ENCODE data around the gene TMEM119. TPM values are rescaled to one million over a fixed set of nuclear protein-coding genes. Genes with fewer than 3 reads are reported as not detected.

The TMEM119 gene
- total and polyA plus RNA-seq, 10 of the 15 experiments (the other 5 are each of a cell fraction or from before 2014, with no cell fraction given) = 0.11 to 0.44 (median 0.19) TPM; not detected in 5

- TF ChIP-seq ESRRA (IDR thresholded peaks at IDR 0.05; ENCODE audit: low read length) (peak; percentile 96), MEF2B (IDR thresholded peaks at IDR 0.05; ENCODE audit: partially characterized antibody, poor library complexity, severe bottlenecking) (peak; percentile 79), IKZF2 (IDR thresholded peaks at IDR 0.05) (peak; percentile 94), GATAD2B (conservative IDR thresholded peaks at IDR 0.05; ENCODE audit: low read depth) (0 out of 2 replicates have a peak, but pooled peaks have one; percentile 61), SRF (IDR thresholded peaks at IDR 0.05; ENCODE audit: low read depth in 2 of 2, low read length in 2 of 2) (no peak), GABPA (IDR thresholded peaks at IDR 0.05; ENCODE audit: low read depth) (0 out of 2 replicates have a peak, but pooled peaks have one; percentile 25), TCF7 (IDR thresholded peaks at IDR 0.05; ENCODE audit: borderline replicate concordance) (peak; percentile 35; the same call in 1 of the 2 replicates), NFXL1 (IDR thresholded peaks at IDR 0.05; ENCODE audit: borderline replicate concordance) (no peak), KAT2A (conservative IDR thresholded peaks at IDR 0.05; ENCODE audit: control insufficient read depth, low read depth, low read length) (no peak), YBX1 (IDR thresholded peaks at IDR 0.05) (no peak), CTCF (IDR thresholded peaks at IDR 0.05 in 2 of 3, conservative IDR thresholded peaks at IDR 0.05 in 1 of 3; ENCODE audit: control insufficient read depth in 2 of 3, extremely low read depth in 1 of 3, insufficient read depth in 1 of 3, low read depth in 3 of 3, low read length in 3 of 3) (no peak), ZZZ3 (IDR thresholded peaks at IDR 0.05; ENCODE audit: control insufficient read depth, insufficient read length, low read depth) (no peak), BHLHE40 (IDR thresholded peaks at IDR 0.05; ENCODE audit: borderline replicate concordance in 1 of 2, low read depth in 2 of 2, low read length in 1 of 2) (peak; percentile 91 to 95), BACH1 (IDR thresholded peaks at IDR 0.05; ENCODE audit: borderline replicate concordance) (peak; percentile 76), STAT1 (conservative IDR thresholded peaks at IDR 0.05) (no peak), BCL11A (IDR thresholded peaks at IDR 0.05; ENCODE audit: low read depth, low read length) (peak; percentile 95), ZSCAN29 (IDR thresholded peaks at IDR 0.05) (no peak), POLR2A (IDR thresholded peaks at IDR 0.05; ENCODE audit: low read depth, low read length) (peak; percentile 69; the same call in 1 of the 2 replicates), RAD21 (IDR thresholded peaks at IDR 0.05; ENCODE audit: insufficient read depth, low read depth, low read length) (peak; percentile 7; the same call in 1 of the 2 replicates), ZNF384 (IDR thresholded peaks at IDR 0.05; ENCODE audit: borderline replicate concordance, low read depth, low read length) (no peak)
- TF ChIP-seq, protein P1, sequence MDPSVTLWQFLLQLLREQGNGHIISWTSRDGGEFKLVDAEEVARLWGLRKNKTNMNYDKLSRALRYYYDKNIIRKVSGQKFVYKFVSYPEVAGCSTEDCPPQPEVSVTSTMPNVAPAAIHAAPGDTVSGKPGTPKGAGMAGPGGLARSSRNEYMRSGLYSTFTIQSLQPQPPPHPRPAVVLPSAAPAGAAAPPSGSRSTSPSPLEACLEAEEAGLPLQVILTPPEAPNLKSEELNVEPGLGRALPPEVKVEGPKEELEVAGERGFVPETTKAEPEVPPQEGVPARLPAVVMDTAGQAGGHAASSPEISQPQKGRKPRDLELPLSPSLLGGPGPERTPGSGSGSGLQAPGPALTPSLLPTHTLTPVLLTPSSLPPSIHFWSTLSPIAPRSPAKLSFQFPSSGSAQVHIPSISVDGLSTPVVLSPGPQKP (IDR thresholded peaks at IDR 0.05; ENCODE audit: low read depth, low read length) = no peak
- TF ChIP-seq, protein P2, sequence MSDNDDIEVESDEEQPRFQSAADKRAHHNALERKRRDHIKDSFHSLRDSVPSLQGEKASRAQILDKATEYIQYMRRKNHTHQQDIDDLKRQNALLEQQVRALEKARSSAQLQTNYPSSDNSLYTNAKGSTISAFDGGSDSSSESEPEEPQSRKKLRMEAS (IDR thresholded peaks at IDR 0.05; ENCODE audit: low read depth, low read length) = no peak
- TF ChIP-seq, protein P3, sequence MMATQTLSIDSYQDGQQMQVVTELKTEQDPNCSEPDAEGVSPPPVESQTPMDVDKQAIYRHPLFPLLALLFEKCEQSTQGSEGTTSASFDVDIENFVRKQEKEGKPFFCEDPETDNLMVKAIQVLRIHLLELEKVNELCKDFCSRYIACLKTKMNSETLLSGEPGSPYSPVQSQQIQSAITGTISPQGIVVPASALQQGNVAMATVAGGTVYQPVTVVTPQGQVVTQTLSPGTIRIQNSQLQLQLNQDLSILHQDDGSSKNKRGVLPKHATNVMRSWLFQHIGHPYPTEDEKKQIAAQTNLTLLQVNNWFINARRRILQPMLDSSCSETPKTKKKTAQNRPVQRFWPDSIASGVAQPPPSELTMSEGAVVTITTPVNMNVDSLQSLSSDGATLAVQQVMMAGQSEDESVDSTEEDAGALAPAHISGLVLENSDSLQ (IDR thresholded peaks at IDR 0.05) = no peak
Observed at GRCh38 chr12:108616941-108617858, 19.3 kb upstream of the TMEM119 start (continued).

Data from GM12878 (cell line).